GM18499 (cell line): ENCODE results near the gene PLXNB1.

ENCODE experiments used
- ATAC-seq: cut with Tn5 transposase; IDR thresholded peaks from one replicate; pipeline ENCODE4 v1.9.1; 2021; ENCODE audit warnings: moderate number of reproducible peaks; ENCODE audit not compliant: insufficient read depth, unreplicated experiment

Gene PLXNB1

GRCh38 chr3:48422681-48423080 lies 7.2 kb downstream of the PLXNB1 start:
- no peak for ATAC-seq

- ATAC-seq = no peak
Observed at GRCh38 chr3:48422272-48422671, 7.6 kb downstream of the PLXNB1 start.

GRCh38 chr3:48420561-48420960 lies 9.3 kb downstream of the PLXNB1 start:
- no peak for ATAC-seq

DNA sequence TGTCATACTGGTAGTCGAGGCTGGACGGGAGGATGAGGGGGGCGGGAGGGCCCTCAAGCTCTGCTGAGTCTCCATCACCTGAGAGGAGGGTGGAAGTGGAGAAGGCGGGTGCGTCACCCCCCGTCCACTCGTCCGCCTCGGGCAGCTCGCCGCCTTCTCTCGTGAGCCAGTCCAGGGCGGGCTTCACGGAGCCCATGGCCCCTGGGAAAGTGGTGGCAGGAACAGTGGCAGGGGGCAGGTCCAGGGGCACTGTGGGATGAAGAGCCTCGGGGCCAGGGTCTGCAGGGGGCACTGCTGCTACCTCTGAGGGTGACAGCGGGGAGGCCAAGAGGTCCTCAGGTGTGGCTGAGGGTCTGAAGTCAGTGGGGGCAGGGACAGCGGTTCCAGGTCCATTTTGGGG lies 10.3 kb downstream of the PLXNB1 start:
- no peak for ATAC-seq

GRCh38 chr3:48419149-48419548 lies 10.7 kb downstream of the PLXNB1 start:
- no peak for ATAC-seq

- ATAC-seq = no peak
Observed at GRCh38 chr3:48418651-48419050, 11.2 kb downstream of the PLXNB1 start.

GRCh38 chr3:48418140-48418539 lies 11.7 kb downstream of the PLXNB1 start:
- no peak for ATAC-seq

DNA sequence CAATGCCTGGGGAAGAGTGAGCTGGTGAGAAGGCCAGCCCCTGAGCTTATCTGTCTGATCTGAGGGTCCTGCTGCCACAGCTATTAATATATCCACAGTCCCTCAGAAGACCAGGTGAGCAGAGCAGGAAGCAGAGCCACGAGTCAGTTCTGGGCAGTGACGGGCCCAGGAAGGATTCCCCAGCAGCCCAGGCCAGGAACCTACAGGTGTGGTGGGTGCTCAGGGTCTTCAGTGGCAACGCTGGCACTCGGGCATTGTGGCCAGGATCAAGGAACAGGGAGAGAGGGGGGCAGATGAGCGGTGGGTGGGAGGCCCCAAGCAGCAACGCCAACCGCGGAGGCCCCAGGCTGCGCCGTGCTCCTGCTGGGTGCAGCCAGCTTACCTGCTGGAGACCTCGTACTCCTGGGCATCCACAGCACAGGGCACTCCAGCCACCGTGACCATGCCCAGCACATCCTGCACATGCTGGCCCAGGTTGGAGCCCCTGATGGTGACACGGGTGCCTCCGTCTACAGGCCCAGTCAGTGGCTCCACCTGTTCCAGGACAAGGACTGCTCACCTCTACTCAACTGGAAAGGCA lies 12.3 kb downstream of the PLXNB1 start:
- no peak for ATAC-seq

DNA sequence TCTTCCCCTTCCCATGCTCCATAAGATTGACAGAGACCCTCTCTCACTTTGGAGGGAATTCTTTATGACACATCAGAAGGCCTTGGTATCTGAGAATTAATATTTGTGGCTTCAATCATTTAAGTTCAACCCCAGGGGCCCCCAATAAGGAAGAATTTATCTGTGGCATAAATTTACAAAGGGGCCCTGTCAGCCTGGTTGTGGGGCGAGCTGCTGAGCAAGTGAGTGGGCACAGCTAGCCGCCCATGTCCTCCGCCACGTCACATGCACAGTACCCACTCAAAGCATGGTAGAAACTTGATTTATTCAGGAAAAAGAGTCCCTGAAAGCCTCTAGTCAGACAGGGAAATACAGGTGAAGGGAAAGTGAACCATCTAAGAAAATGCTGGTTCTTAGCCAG lies 13.3 kb downstream of the PLXNB1 start:
- no peak for ATAC-seq

DNA sequence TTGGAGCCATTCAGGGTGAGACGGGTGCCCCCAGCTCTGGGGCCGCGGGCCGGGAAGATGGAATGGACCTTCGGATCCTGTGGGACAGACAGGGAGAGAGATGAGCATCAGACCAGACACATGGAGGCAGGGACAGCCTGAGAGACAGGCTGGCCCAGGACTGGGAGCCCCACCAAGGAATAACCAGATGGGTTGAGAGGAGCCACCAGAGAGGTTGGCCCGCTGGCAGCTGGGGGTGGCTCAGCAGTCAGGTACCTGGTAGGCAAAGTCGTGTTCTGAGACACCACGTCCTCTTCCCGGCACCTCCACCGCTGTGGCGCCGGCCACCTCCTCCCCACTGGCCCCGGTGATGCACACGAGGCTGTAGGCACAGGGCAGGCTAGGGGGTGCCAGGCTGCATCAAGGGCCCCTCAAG lies 13.8 kb downstream of the PLXNB1 start:
- ATAC-seq = no peak

DNA sequence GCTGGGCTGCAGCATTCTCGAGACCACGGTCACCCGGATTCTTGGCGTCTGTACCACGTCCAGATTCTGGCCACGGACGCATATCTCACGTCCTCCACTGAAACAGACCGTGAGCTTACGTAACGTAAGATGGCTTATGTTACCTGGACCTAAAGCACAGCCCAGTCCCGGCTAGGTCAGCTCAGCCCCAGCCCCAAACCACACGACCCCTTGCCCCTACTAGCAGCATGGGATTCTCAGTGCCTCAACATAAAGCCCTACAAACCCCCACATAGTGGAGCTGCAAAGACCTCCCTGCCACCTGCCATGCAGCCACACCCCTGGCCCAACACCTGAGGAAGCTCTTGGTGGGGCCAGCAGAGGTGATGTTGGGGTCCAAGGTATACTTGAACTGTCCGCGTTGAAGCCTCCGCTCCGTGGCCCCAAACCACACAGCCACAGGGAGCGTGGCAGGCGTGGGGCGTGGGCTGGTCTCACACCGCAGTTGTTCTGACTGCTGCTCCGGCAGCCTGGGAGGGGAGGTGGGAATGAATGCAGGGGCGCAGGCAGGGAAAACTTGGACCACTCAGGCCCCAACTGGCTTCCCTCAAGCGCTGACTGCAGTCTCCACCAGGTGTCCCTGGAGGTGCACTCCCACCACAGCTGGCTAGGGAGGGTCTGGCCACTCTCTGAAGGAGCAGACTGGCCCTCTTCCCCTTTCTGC lies 14.5 kb downstream of the PLXNB1 start:
- no peak for ATAC-seq

- ATAC-seq = no peak
Observed at GRCh38 chr3:48414376-48415250, 15.3 kb downstream of the PLXNB1 start.

- ATAC-seq = no peak
Observed at GRCh38 chr3:48413611-48414010, 16.3 kb downstream of the PLXNB1 start.

DNA sequence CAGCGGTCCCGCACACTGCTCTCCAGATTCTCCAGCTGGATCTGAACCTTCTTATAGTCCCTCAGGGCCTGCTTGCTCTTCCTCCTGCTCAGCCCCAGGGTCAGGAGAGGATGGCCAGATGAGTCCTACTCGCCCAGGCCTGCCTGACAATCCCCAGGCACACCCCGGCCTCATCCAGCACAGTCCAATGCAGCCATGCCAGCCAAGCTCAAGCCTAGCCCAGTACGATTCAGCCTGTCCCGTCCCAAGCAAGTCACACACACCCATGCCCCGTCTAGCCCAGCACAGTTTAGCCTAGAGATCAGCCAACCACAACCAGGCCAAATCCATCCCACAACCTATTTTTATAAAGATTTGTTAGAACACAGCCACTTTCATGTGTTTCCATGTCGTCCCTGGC lies 16.8 kb downstream of the PLXNB1 start:
- no peak for ATAC-seq

- ATAC-seq = no peak
Observed at GRCh38 chr3:48412375-48413001, 17.4 kb downstream of the PLXNB1 start.

- ATAC-seq = no peak
Observed at GRCh38 chr3:48411606-48412374, 18.1 kb downstream of the PLXNB1 start.

DNA sequence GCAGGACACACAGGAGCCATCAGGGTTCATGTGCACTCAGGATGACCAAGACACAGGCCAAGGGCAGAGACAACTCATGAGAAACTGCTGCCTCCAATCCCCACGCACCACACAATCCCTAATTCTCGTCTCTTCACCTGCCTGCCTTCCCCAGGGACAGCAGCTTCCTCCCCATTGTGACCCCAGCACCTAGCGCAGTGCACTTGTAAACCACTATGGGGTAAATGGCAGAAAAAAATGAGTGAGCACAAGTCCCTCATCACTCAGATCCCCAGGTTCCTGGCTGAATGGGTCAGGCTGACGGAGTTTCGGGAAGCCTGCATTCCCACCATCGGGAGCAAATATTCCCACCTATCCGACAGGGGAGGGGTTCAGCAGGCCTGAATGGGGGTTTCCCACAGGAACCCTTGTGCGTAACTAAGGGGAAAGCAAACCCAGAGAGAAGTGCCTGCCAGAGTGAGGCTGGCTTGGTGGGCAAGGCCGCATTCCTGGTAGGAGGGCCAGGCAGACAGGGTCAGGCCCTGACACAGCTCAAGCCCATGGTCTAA lies 18.8 kb downstream of the PLXNB1 start:
- no peak for ATAC-seq

GRCh38 chr3:48410205-48411040 lies 19.5 kb downstream of the PLXNB1 start:
- no peak for ATAC-seq
